AG04449 (cell line): ENCODE measurements around the gene CLDN2.

ENCODE experiments used
- CTCF ChIA-PET: fragments of 350-600 bp; formaldehyde crosslinking; extraction: SDS; loops from one replicate; lab custom pipeline; 2021; ENCODE audit warnings: antibody characterized with exemption; lab: Yijun Ruan, JAX
- POLR2A ChIA-PET: fragments of 400-600, 350-600 bp; formaldehyde crosslinking; extraction: SDS; loops from one replicate; lab custom pipeline; 2020; ENCODE audit warnings: antibody characterized with exemption, inconsistent platforms; lab: Yijun Ruan, JAX
- DNase-seq: peaks from one replicate; pipeline ENCODE4 v3.0.0-alpha.2; 2010; ENCODE audit warnings: low read depth, low spot score
- H3K4me3 ChIP-seq: 2 replicates; pipeline ENCODE4 v1.5.1; 2011; ENCODE audit warnings: low read depth, mild to moderate bottlenecking, control low read depth, low read length
- CTCF ChIP-seq: IDR thresholded peaks from one replicate; pipeline ENCODE4 v1.5.1; 2011; ENCODE audit warnings: mild to moderate bottlenecking, moderate library complexity, low read length, control low read depth, inconsistent platforms; ENCODE audit not compliant: insufficient read depth; ENCODE audit errors: missing control alignments

CLDN2 gene

GRCh38 chrX:106901341-106901740 is 18.9 kb upstream of the CLDN2 start:
- H3K4me3 ChIP-seq = no peak overlapping the region
- CTCF ChIA-PET = interaction anchor here (1.2 to 6.7 kb wide), 3 partner anchors 8 to 59 kb away, joined by 3 to 30 read pairs (median 7); no protein-coding TSS in a partner anchor
- no peak for DNase-seq
- no peak for TF ChIP-seq CTCF
- POLR2A ChIA-PET = no interaction called here

GRCh38 chrX:106901781-106902219 is 18.4 kb upstream of the CLDN2 start:
- no peak for TF ChIP-seq CTCF
- ChIA-PET CTCF (interaction anchor here (1.2 to 6.7 kb wide), 2 partner anchors 8 to 25 kb away, joined by 3 to 30 read pairs; no protein-coding TSS in a partner anchor), POLR2A (no interaction called here)
- no peak for DNase-seq
- H3K4me3 ChIP-seq = no peak overlapping the region

GRCh38 chrX:106902684-106903083 is 17.5 kb upstream of the CLDN2 start:
- POLR2A ChIA-PET = no interaction called here
- CTCF ChIA-PET = interaction anchor here (6.7 kb wide), 1 partner anchor 9 kb away, joined by 30 read pairs; no protein-coding TSS in a partner anchor
- DNase-seq = no peak
- no peak overlapping the region for H3K4me3 ChIP-seq
- TF ChIP-seq CTCF = no peak

- H3K4me3 ChIP-seq = no peak within 1 kb of the TSS
- ChIA-PET POLR2A (no interaction called here), CTCF (interaction anchor here (6.7 kb wide), 1 partner anchor 10 kb away, joined by 30 read pairs; no protein-coding TSS in a partner anchor)
- DNase-seq = no peak
- no peak for TF ChIP-seq CTCF
These were observed 16.8 kb upstream of the CLDN2 start, which contains the start of gene RIPPLY1 for GRCh38 chrX:106903291-106903824. Gene RIPPLY1, minus strand, starts transcription at chrX:106903341. Its CDS starts 54 bp downstream, at chrX:106903287.

GRCh38 chrX:106903856-106904528 is 16.2 kb upstream of the CLDN2 start:
- POLR2A ChIA-PET = no interaction called here

More at GRCh38 chrX:106903856-106904528, 16.2 kb upstream of the CLDN2 start:
- no peak for DNase-seq
- no peak for TF ChIP-seq CTCF
- CTCF ChIA-PET = interaction anchor here (0.8 to 6.7 kb wide), 2 partner anchors 10 to 44 kb away, joined by 3 to 30 read pairs; no protein-coding TSS in a partner anchor
- no peak overlapping the region for H3K4me3 ChIP-seq
